Nucleus accumbens (tissue), 56 donors: ENCODE data around the gene C6orf15.
"Not testable (repeated sequence)": the region's sequence is repeated elsewhere in the genome, so short reads cannot be mapped to it uniquely, and the experiment has no call there.

Experiments
- DNase-seq, 56 donors: peaks; one replicate each; lab custom pipeline; 2025; lab: John Stamatoyannopoulos, UW

The C6orf15 gene

DNA sequence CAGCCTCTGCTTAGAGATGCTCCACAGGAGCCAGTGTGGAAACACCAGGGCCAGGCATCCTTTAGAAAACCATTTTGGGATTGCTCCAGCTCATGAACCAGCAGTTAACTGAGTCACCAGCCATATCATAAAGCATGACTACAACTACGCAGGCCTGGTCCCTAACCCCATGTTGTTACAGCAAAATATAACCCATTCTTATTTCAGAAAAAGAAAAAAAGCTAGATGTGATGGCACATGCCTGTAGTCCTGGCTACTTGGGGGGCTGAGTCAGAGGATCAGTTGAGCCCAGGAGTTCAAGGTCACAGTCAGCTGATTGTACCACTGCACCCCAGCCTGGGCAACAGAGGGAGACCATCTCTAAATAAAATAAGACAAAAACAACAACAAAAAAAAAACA, 36.8 kb downstream of the C6orf15 start:
- no peak for DNase-seq

GRCh38 chr6:31074401-31074800, 38.0 kb downstream of the C6orf15 start:
- no peak for DNase-seq

GRCh38 chr6:31070711-31071197, 41.6 kb downstream of the C6orf15 start:
- peak in 50 of 56 donors; percentile 18 to 88 (median 56) for DNase-seq

GRCh38 chr6:31068669-31069340, 43.6 kb downstream of the C6orf15 start:
- peak in 53 of 56 donors; percentile 14 to 91 (median 76) for DNase-seq

GRCh38 chr6:31067891-31068668, 44.3 kb downstream of the C6orf15 start:
- DNase-seq = peak in 22 of 56 donors; percentile 7 to 84 (median 36)

- not testable (repeated sequence) for DNase-seq
Observed at GRCh38 chr6:31067028-31067427, 45.3 kb downstream of the C6orf15 start.

DNA sequence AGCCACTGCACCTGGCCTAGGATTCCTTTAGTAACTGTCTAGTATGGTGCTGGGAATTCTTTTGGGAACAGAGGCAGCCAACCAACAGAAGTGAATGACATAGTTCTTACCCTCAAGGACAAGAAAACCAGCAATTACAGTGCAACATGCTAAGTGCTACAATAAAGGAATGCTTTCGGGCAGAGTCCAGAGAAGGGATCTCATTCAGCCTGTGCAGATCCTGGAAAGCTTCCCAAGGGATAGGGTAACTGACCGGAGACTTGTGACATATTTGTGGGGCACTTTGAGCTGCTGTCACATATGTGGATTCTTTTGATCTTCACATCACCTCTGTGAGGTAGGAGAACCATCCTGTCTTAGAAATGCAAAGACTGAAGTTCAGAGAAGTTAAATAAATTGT, 46.8 kb downstream of the C6orf15 start:
- DNase-seq = peak in 1 of 56 donors; percentile 4

- DNase-seq = no peak
Observed at GRCh38 chr6:31063906-31064435, 48.4 kb downstream of the C6orf15 start.
